Measurements from ENCODE around the gene NPM3. TPM values are rescaled to one million over a fixed set of nuclear protein-coding genes. Genes with fewer than 3 reads are reported as not detected.

Gene NPM3
- total RNA-seq, 1 experiment from 2014 or later = 260 TPM

DNA sequence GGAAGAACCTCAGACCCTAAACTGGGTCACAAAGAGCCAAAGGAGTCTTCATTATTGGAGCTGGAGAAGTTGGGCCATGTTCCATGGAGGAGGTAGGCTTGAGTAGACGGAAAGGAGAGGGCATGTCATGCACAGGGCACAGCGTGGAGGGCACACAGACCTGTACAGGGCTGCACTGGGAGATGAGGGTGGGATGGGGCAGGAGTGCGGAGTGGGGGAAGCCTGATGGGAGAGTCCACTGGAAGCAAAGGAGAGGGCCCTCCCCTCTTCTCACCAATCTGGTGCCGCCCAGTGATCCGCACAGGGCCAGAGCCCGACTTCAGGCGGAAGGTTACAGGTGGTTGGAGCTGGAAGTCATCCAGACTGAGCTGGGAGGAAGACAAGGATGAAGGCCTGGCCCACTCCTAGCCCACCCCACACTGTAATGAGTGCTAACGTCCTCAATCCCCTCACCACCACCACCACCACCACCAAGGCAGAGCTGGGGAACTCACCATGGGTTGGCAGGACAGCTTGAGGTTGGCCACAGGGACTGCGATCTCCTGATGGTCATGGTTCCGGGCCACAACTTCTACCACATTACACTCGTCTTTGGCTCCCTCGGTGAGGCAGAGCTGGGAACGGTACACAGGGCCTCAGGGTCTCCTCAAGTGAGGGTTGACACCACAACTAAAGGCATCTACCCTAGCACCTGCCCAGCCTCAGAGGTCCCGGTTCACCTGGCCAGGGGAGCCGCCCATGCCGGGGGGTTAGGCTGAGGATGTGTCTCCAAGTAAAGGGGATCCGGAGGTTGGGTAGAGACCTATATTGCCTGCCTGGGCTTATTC is 1.0 kb downstream of the NPM3 start:
- POLR2A ChIA-PET = interaction anchor here (3.0 kb wide), 1 partner anchor 36 kb away, joined by 14 read pairs; the partner anchor contains the start of gene OGA
- H3K9me3 Mint-ChIP-seq = no peaks in the 10 kb centered on the region
- H3K36me3 Mint-ChIP-seq = peaks cover 14% of the 10 kb centered on the region
- TF ChIP-seq ETV6 (CRISPR knock-in tag; IDR thresholded peaks at IDR 0.05) (0 out of 2 replicates have a peak, but pooled peaks have one; percentile 56), IRF2 (CRISPR knock-in tag; IDR thresholded peaks at IDR 0.05; ENCODE audit: borderline replicate concordance, low read depth) (no peak)
- CTCF ChIA-PET = interaction anchor here (0.6 to 11.0 kb wide), 21 partner anchors 11 to 741 kb away, joined by 3 to 370 read pairs (median 6); partner anchors contain the start of gene OGA
- peak overlapping the region; percentile 100 for H3K4me3 Mint-ChIP-seq
- peak overlapping the region; percentile 92 for H3K27ac Mint-ChIP-seq
- peaks cover 20% of the 10 kb centered on the region for H3K27me3 Mint-ChIP-seq (ENCODE audit: low read depth)
- ATAC-seq (no peak), DNase-seq (ENCODE audit: low spot score) (no peak)
- H3K4me1 Mint-ChIP-seq = peaks cover 56% of the 10 kb centered on the region

DNA sequence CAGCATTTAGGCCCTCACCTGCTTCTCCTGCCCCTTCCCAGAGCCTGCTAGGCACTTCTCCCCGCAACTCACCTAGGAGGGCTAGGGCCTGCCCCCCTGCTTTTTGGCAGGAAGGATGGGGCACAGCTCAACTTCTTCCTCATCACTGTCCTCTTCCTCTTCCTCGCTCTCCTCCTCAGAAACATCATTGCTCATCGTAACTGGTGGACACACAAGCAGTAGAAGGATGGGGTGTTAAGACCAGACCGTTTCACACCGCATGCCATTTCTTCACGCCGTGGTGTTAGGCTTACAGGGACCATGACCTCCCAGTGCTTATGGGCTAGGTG is 1.6 kb downstream of the NPM3 start:
- DNase-seq (ENCODE audit: low spot score) = no peak
- CTCF ChIA-PET = interaction anchor here (0.5 to 11.0 kb wide), 67 partner anchors 8 to 658 kb away, joined by 3 to 370 read pairs (median 4); partner anchors contain the start of genes DPCD, KCNIP2, OGA and POLL
- no peaks in the 10 kb centered on the region for H3K9me3 Mint-ChIP-seq
- peaks cover 26% of the 10 kb centered on the region for H3K27me3 Mint-ChIP-seq (ENCODE audit: low read depth)
- peaks cover 11% of the 10 kb centered on the region for H3K36me3 Mint-ChIP-seq
- POLR2A ChIA-PET = interaction anchor here (1.3 kb wide), 1 partner anchor 201 kb away, joined by 5 read pairs; no protein-coding TSS in a partner anchor
- peak overlapping the region; percentile 100 for H3K4me3 Mint-ChIP-seq
- H3K4me1 Mint-ChIP-seq = peaks cover 57% of the 10 kb centered on the region
- TF ChIP-seq GTF2I (CRISPR knock-in tag; conservative IDR thresholded peaks at IDR 0.05) (no peak), ZNF121 (CRISPR knock-in tag; IDR thresholded peaks at IDR 0.05) (no peak), OVOL2 (CRISPR knock-in tag; IDR thresholded peaks at IDR 0.05; ENCODE audit: borderline replicate concordance) (no peak), CBFB (CRISPR knock-in tag; IDR thresholded peaks at IDR 0.05; ENCODE audit: low read depth) (no peak), ATF1 (CRISPR knock-in tag; IDR thresholded peaks at IDR 0.05) (no peak)
- TF ChIP-seq, protein P1, sequence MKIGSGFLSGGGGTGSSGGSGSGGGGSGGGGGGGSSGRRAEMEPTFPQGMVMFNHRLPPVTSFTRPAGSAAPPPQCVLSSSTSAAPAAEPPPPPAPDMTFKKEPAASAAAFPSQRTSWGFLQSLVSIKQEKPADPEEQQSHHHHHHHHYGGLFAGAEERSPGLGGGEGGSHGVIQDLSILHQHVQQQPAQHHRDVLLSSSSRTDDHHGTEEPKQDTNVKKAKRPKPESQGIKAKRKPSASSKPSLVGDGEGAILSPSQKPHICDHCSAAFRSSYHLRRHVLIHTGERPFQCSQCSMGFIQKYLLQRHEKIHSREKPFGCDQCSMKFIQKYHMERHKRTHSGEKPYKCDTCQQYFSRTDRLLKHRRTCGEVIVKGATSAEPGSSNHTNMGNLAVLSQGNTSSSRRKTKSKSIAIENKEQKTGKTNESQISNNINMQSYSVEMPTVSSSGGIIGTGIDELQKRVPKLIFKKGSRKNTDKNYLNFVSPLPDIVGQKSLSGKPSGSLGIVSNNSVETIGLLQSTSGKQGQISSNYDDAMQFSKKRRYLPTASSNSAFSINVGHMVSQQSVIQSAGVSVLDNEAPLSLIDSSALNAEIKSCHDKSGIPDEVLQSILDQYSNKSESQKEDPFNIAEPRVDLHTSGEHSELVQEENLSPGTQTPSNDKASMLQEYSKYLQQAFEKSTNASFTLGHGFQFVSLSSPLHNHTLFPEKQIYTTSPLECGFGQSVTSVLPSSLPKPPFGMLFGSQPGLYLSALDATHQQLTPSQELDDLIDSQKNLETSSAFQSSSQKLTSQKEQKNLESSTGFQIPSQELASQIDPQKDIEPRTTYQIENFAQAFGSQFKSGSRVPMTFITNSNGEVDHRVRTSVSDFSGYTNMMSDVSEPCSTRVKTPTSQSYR (CRISPR knock-in tag; IDR thresholded peaks at IDR 0.05) = no peak
- TF ChIP-seq, protein P2, sequence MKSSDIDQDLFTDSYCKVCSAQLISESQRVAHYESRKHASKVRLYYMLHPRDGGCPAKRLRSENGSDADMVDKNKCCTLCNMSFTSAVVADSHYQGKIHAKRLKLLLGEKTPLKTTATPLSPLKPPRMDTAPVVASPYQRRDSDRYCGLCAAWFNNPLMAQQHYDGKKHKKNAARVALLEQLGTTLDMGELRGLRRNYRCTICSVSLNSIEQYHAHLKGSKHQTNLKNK (CRISPR knock-in tag; IDR thresholded peaks at IDR 0.05) = no peak
- TF ChIP-seq, protein P3, sequence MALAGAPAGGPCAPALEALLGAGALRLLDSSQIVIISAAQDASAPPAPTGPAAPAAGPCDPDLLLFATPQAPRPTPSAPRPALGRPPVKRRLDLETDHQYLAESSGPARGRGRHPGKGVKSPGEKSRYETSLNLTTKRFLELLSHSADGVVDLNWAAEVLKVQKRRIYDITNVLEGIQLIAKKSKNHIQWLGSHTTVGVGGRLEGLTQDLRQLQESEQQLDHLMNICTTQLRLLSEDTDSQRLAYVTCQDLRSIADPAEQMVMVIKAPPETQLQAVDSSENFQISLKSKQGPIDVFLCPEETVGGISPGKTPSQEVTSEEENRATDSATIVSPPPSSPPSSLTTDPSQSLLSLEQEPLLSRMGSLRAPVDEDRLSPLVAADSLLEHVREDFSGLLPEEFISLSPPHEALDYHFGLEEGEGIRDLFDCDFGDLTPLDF (CRISPR knock-in tag; IDR thresholded peaks at IDR 0.05) = no peak
- H3K27ac Mint-ChIP-seq = peak overlapping the region; percentile 64
- ATAC-seq = no peak

DNA sequence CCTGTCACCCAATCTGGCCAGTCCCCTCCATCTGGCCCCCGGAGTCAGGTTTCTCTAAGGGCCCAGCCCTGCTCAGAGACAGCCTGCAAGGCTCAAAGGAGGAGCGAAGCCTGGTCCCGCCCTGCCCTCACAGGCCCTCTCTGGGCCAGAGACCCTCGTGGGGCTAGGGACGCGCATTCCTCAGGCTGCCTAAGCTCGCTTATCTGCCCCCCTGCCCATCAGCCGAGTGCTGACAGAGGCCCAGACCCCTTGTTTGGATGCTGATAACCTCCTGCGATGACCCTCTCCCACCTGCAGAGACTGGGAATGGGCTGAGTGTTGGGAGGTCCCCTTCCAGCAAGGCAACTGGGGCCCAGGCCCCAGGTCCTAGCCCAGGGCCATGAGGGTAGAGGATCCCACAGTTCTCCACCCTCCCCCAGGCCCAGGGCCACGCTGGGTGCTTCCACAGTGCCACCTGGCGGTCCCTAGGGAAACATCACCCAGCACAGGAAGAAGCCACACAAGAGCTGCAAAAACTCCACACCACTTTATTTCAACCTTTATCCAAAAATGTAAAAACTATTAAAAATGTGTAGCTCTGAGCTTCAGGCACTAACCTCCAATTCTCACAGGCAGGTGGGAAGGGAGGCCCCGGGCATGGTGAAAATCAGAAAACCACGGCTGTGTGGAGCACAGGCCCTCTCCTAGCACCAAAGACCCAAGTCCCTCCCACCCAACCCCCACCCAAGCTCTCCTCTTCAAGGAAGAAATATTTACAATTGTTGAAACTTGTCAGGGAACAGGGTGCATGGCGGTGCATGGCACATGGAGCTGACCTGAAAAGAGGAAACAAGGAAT is 2.2 kb downstream of the NPM3 start:
- Mint-ChIP-seq H3K4me3 (peak overlapping the region; percentile 100), H3K9me3 (no peaks in the 10 kb centered on the region), H3K27me3 (ENCODE audit: low read depth) (peaks cover 28% of the 10 kb centered on the region), H3K27ac (no peak overlapping the region), H3K4me1 (peaks cover 57% of the 10 kb centered on the region), H3K36me3 (peaks cover 8% of the 10 kb centered on the region)
- ChIA-PET POLR2A (interaction anchor here (1.3 to 2.6 kb wide), 2 partner anchors 37 to 201 kb away, joined by 5 to 10 read pairs; partner anchors contain the start of gene OGA), CTCF (interaction anchor here (0.5 to 11.0 kb wide), 71 partner anchors 9 to 658 kb away, joined by 3 to 370 read pairs (median 4); partner anchors contain the start of genes DPCD, KCNIP2, OGA and POLL)
- TF ChIP-seq, protein P4, sequence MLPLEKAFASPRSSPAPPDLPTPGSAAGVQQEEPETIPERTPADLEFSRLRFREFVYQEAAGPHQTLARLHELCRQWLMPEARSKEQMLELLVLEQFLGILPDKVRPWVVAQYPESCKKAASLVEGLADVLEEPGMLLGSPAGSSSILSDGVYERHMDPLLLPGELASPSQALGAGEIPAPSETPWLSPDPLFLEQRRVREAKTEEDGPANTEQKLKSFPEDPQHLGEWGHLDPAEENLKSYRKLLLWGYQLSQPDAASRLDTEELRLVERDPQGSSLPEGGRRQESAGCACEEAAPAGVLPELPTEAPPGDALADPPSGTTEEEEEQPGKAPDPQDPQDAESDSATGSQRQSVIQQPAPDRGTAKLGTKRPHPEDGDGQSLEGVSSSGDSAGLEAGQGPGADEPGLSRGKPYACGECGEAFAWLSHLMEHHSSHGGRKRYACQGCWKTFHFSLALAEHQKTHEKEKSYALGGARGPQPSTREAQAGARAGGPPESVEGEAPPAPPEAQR (CRISPR knock-in tag; IDR thresholded peaks at IDR 0.05) = no peak
- TF ChIP-seq, protein P5, sequence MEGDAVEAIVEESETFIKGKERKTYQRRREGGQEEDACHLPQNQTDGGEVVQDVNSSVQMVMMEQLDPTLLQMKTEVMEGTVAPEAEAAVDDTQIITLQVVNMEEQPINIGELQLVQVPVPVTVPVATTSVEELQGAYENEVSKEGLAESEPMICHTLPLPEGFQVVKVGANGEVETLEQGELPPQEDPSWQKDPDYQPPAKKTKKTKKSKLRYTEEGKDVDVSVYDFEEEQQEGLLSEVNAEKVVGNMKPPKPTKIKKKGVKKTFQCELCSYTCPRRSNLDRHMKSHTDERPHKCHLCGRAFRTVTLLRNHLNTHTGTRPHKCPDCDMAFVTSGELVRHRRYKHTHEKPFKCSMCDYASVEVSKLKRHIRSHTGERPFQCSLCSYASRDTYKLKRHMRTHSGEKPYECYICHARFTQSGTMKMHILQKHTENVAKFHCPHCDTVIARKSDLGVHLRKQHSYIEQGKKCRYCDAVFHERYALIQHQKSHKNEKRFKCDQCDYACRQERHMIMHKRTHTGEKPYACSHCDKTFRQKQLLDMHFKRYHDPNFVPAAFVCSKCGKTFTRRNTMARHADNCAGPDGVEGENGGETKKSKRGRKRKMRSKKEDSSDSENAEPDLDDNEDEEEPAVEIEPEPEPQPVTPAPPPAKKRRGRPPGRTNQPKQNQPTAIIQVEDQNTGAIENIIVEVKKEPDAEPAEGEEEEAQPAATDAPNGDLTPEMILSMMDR (IDR thresholded peaks at IDR 0.05) = peak; percentile 91
- ATAC-seq = peak; percentile 20
- DNase-seq (ENCODE audit: low spot score) = peak; percentile 80
